Putamen (tissue), 1 donor: ENCODE measurements around the gene RUVBL1.

Source experiments
- DNase-seq: peaks from one replicate; pipeline ENCODE4 v3.0.0-alpha.2; 2016; ENCODE audit warnings: low spot score

The RUVBL1 gene

DNA sequence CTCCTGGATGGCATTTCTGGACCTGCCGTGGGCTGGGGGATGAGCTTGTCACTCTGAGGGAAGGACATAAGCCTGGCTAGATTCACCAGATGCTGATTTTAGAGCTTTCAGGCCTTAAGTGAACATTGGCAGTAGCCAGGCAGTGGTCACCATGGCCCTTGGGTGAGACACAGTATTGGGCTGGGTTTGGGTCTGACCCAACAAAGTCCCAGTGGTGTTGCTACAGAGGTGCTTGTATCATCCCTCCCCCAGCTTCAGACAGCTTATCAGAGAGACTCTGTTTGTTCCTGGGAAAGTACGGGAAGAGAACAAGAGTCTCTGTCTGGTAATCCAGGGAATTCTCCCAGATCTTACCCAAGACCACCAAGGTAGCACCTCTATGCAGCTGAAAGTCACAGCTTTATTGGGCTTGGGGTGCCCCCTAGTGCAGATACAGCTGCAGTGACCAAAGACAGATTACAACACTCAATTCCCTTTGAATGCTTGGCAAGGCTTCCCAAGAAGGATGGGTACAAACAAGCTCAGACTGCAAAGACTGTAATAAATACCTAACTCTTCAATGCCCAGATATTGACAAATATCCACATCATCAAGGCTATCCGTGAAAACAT, 9.8 kb upstream of the RUVBL1 start:
- no peak for DNase-seq

DNA sequence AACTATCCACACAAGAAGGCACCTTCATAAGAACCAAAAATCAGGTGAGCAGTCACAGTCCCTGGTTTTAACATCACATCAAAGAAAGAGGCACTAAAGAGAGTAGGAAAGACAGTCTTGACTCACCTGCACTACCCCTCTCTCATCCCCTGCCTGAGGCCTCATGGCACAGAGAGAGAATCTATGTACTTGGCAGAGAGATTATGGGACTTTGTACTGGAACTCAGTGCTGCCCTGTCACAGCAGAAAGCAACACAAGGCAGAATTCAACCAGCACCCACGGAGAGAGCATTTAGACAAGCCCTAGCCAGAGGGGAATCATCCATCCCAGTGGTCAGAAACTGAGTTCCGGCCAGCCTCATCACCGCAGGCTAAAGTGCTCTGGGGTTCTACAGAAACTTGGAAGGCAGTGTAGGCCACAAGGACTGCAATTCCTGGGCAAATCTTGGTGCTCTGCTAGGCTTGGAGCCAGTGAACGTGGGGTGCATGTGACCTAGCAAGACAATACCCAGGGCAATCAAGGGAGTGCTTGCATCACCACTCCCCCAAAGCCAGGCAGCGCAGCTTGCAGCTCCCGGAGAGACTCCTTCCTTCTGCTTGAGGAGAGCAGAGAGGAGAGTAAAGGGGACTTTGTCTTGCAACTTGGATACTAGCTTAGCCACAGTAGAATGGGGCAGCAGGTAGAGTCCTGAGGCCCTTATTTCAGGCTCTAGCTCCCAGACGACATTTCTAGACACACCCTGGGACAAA, 8.5 kb upstream of the RUVBL1 start:
- DNase-seq = no peak

DNA sequence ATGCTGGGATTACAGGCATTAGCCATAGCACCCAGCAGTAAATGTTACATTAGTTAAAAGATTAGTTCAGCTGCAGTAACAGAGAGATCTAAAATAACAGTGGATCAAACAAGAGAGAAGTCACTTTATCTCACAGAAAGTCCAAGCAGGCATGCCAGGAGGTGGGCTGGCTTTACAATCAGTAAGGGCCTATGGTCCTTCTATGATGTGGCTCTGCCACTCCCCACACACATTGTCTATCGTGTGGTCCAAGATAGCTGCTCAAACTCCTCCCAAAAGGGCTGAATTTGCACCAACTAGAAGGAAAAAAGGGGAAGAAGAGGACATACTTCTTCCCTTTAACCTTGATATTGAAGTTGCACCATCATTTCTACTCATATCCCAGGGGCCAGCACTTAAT, 4.6 kb upstream of the RUVBL1 start:
- no peak for DNase-seq

DNA sequence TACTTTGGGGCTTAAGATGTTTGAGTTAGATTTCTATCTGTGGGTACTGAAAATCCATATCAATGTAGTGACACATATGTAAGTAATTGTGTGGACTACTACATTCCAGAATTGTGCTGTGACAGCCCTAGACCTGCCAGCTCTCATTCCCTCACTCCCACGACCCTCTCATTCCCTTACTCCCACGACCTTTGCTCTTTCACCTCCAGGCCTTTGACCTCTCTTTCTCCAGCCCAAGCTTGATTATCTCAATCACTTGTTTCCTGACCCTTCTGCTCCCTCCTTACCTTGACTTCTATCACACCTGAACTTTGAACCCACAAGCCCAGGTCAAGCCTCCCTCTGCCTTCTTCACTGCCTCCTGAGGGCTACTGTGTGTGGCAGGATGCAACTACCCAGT, 3.6 kb upstream of the RUVBL1 start:
- DNase-seq = no peak

DNA sequence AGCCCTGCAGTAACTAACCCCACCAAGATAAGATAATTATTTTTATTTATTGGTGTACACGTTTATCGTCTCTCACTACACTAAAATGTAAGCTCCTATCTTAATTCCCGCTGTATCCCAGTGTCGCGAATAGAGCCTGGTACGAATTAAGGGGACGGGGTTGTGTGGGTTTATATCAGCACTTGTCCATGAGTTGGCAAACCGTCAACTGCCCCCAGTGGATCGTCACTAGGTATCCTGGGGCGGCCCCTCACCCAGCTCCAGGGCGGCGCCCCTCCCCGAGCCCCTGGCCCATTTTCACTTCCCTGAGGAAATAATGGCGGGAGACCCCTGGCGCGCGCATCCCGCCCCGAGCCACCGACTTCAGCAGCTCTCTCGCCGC, 465 bp downstream of the RUVBL1 start:
- DNase-seq = no peak

DNA sequence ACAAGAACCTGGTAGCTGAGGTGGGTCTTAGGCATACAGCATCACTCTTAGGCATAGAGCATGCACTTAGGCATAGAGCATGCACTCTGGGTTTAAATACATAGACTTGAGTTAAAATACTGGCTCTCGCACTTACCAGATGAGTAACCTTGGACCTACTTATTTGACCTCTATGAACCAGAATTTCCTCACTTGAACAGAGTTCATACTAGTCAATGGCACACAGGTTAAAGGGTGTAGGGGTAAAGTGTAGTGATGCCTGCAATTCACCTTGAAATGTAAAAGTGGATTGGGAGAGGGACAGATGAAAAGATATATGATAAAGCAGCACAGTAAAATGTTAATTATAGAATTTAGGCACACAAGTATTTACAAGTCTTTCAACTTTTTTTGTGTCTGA, 1.6 kb downstream of the RUVBL1 start:
- no peak for DNase-seq

DNA sequence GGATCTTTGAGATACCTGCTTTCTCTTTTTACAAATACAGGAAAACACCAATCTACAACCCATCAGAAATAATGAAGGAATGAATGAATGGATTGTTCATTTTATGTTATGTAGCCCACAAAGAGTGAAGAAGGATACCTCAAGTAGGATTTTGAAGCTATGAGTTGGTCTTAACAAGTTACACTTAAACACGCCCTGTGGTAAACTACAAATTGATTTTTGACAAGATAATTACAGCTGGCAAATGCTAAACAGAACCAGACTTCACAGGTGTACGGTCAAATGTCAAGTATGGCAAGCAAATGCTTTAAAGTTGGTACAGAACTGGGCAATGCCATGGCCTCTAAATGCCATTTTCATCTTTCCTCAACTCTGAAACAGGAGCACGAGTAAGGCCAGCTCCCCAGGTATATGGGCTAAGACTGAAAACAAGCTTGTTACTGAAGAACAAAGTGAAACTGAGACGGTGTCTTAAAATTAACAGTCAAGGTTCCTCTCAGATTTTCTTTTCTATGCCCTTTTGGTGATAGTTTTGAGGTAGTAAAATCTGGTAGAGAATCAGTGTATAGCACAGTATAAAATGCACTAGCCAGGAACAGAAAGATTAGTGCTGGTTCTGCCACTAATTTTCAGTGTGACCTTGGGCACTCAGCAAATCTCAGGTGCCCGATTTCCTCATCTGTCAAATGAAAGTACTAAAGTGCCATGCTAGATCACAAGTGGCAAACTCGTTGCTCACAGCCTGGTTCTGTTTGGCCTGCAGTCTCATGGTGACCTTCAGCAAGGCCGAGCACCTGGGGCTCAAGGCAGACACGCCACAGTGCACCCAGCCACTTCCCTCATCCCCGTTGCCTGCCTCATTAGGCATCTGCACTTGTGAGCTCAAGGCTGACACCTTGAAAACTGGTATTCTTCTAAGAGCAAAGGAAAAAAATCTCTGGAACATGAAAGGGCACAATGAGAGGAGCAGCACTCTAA, 9.5 kb downstream of the RUVBL1 start:
- DNase-seq = no peak

DNA sequence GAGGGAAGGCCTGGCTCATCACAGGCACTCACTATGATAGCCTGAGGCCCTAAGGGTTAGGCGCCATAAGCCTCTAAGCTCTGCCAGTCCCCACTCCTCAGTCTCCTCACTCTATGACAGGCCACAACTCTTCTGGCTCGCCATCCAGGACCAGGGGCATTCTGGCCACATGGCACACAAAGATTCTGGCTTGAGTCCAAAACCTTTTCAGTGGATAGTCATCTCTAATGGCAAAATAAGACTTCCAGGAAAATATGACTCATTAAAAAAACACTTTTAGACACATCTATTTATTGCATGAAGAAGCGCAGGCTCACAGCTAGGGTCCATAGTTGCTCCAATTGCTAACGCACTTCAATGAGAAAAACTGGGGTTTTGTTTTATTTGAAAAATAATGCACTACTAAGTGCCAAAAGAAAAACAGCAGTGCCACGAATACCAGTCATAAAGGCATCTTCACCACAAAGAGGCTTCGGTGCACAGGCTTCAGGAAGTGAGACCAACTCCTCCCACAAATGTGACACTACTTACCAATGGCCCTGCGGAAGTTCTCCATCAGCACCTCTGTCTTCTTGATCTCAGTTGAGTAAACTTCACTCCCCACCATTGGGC, 11.1 kb downstream of the RUVBL1 start:
- no peak for DNase-seq

DNA sequence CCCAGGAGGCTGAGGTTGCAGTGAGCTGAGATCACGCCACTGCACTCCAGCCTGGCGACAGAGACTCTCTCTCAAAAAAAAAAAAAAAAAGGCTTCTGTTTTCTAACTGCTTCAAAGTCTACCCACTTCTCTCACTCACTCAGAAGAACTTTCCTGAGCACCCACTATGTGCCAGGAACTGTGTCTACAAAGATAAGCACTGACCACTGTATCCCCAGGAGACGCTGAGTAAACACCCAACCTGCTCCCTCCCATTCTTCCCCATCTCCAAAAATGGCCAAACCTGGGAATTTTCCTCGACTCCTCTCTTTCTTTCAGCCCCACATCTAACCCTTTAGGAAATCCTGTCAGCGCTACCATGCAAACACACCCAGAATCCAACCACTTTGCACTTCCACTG, 12.5 kb downstream of the RUVBL1 start:
- DNase-seq = no peak

DNA sequence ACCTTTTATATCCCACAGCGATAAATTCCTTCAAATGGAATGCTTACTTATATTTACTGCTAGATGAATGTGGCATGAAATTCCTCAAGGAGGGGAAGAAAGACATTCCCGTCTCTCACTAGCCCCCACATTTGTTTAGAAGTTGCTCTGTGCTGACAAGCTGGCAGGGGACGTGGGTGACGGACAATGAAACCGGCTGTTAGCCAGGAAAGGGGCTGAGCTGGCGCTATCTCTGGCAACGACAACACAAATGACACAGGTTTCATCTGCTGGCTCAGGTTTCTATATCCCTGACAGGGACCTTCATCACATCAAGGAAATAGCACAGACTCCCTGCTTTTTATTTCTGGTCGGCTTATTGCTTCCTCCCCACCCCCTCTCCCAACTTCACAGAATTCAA, 15.8 kb downstream of the RUVBL1 start:
- no peak for DNase-seq

DNA sequence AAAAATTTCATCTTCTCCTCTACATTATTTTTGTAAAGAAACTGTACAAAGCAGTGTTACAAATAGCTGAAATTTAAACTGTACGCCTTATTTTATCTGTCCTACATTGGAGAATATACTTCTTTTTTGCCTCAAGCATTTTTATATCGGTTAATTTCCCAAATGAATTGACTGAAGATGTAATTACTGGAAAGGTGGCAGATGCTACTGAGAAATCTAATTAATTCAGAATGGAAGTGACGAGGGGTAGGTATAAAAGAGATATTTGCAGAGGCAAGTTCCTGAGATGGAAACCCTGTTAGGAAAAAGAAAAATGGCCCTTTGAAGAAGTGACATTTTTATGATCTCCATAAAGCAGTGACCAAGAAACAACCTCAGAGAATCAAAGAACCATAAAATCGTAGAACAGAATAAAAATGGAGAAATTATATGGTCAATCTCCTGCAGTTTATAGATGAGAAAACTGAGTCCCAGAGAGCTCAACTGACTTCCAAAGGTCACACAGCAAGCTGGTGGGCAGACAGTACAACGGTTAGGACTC, 20.4 kb downstream of the RUVBL1 start:
- DNase-seq = no peak

DNA sequence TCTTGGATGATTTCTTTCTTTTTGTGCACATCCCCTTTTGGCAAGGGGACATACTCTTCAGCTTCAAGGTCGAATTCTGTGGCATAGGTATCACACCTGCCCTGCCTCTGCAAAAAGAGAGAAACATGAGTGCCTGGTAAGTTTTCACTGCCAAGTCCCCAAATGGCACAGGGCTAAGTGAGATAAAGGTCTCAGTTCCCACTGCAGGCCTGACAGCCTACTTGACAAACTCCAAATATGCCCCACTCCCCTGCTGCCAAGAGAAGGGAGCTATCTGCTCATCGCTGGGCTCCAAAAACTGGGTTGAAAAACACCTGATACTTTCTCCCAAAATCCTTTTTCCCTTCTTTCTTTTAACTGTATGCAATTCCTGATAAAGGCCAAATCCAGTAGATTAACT, 23.0 kb downstream of the RUVBL1 start:
- DNase-seq = no peak

DNA sequence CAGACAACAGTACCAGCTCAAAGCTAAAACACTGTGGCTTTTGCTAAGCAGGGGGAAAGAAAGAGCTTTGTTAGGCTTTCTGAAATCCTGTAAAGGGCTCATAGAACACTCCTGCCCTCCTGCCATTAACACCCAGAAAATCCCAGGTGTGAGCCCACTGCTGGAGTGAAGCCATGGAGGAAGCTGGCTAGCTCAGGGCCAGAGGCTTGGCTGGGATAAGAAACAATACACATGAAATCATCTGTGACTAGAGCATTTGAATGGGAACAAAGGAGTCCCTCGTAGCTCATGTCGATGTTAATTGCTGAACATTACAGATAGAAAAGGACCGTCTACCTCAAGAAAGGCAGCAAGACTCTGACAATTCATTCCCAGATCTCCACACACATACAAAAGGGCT, 23.5 kb downstream of the RUVBL1 start:
- no peak for DNase-seq

DNA sequence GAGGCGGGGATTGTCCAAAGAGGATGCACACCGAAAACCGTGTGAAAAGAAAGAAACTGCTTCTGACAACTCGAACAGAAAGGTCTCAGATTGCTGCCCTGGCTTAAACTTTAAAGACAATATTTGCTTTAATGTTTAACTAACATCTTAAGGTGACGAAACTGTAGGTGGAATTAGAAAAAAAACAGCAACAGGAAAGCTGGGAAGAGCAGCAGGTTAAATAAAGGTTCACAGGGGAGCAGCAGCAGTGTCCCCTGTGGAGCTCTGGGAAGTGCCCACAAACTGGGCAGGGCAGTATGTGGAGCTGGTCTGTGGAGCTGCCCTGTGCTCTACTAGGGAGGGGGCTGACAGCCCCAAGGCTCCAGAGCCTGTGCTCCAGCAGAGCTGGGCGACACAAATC, 25.4 kb downstream of the RUVBL1 start:
- no peak for DNase-seq

DNA sequence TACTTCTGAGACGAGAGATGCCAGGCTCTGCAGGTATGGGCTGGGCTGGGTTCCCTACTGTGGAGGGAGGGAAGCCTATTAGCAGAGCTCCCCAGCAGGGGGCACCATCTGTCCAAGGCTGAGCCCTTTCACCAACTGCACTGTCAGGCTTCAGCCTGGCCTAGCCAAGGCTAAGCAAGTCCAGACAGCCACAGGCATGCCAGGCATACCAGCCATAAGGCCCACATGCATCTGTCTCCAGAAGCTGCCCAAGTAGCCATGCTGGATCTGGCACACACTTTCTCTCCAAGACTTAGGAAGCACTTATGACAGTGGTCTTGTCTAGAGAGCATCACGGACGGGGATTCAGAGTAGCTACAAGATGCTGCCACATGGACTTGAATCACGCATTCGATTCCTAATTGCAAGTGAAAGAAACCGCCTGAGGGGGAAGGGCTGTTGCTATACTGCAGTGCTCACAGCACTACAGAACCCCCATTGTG, 28.3 kb downstream of the RUVBL1 start:
- DNase-seq = peak; percentile 71

DNA sequence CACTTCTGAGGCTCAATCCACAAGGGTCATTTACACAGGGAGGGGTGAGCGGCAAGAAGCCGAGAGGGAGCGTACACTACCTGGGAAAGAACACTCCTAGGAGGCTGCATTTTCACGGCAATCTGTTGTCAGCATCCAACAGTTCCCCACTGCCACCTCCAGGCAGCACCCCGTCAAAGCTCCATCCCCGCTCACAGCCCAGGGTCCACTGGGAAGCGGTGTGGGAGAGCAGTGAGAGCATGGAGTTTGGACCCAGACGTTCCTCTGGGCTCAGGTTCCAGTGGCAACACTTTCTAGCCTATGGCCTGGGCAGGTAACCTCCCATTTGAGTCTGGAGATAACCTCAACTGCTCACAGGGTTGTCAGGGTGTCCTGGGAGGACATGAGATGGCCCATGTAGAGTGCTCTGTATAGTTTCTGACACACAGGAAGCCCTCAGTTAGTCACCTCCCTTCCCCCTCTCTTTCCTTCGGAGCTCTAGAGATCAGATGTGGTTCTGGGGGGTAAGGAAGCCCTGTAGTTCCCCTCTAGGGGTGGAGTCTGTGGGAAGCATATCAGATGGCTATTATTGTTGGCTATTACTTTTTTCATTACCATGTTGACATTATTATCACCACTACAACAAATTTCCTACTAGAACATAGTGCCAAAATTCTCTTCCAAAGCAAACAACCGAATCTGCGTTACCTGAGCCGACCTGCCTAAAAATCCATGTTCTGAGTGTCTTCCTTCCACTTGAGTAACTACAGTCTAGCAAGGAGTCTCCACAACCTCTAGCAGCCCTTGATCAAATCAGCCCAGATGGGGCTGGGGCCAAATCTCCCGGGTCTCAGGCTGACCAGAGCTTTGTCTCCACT, 29.1 kb downstream of the RUVBL1 start:
- no peak for DNase-seq

DNA sequence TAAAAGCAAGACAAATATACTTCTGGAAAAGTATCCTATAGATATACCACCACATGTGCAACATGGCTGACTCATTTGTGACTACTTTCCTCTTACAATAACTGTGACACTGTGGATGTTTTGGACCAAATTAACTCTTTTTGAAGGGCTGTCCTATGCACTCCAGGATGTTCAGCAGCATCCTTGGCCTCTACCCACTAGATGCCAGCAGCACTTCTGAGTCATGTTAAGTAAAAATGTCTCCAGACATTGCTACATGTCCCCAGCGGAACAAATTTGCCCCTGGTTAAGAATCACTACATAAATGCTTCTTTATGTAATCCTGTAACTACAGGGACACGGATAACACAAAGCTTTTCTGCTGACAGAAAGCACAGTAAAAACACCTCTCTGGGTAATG, 32.0 kb downstream of the RUVBL1 start:
- DNase-seq = no peak

DNA sequence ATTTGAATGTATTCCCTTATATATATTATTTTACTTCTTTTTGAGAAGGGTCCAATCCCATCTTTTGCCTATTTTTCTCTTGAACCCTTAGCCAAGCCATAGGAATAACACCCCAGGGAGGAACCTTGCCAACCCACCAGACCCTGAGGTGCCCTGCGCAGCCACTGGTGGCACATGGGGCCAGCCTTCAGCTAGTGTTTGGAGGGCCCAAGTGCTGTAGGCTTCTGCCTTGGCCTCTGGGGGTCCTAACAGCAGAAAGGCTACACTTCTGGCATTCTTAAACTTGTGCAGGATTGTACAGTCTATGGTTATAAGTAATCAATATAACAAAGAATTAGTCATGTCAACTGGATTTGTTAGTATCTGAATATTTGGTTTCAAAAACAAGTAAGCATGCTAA, 34.5 kb downstream of the RUVBL1 start:
- no peak for DNase-seq

DNA sequence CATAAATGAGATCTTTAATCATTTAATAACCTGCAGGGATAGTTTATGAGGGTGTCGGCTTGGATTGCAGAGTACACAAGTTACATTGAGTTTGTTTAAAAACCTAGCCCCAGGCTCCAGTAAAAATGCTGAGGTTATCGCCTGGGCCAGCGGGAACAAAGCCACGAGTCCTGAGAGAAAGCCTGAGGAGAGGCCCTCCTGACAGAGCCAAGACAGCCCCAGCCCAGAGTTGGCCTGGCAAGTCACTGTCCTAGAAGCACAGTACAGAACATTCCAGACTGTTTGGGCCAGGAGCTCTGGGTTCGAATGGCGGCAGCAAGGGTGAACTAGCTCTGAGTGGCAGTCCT, 39.0 kb downstream of the RUVBL1 start:
- no peak for DNase-seq

DNA sequence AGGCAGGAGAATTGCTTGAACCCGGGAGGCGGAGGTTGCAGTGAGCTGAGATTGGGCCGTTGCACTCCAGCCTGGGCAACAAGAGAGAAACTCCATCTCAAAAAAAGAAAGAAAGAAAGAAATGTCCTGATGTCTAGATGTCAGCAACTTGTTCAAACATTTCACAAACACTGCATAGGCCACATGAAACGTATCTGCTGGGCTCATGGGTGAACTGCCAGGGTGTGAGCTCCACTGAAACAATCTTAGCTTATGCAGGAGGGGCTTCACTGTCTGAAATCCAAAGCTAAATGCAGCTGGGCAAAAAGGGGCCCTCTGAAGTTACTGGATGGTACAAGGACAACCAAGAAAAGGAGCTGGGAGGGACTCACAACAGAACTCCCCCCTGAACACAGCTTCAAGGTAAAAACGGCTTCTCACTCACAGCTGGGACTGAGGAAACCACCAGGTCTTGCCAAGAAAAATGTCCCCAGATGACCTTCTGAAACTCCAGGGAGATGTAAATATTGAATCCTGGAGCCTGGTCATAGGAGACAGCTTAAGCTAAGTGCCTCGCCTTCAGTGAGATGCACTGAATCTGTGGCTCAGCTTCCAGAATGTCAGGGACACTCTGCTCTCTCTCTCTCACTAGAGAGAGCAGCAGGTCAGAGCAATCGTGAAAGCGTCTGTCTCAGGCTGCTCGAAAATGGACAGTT, 39.5 kb downstream of the RUVBL1 start:
- no peak for DNase-seq

DNA sequence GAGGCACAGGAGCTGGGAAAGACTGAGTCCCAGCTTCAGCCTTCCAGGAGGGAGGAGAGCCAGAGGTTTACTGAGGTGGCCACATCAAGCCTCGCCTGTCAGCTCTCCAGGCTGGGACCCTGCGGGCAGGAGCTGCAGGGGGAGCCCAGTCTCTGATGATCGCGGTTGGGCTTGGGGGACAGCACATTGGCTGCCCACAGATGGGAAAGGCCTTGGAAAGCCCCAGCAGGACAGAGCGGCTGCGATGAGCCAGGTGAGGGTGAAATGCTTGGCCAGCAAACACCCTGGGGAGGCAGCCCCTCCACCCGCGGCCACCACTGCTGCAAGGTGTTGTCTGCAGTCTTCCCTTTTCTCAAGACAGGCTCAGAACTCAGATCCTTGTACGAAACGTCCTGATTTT, 40.2 kb downstream of the RUVBL1 start:
- no peak for DNase-seq
